BJ (cell line): ENCODE data around the gene MRPL34. TPM values are rescaled to one million over a fixed set of nuclear protein-coding genes. Genes with fewer than 3 reads are reported as not detected.

Experiments used
- CTCF ChIA-PET: fragments of 350-600 bp; formaldehyde crosslinking; extraction: SDS; loops from one replicate; lab custom pipeline; 2021; ENCODE audit warnings: antibody characterized with exemption, inconsistent platforms; lab: Yijun Ruan, JAX
- POLR2A ChIA-PET: fragments of 300-600 bp; sonication (Branson Sonifier 250); formaldehyde crosslinking; extraction: SDS; loops from one replicate; lab custom pipeline; 2021; ENCODE audit warnings: antibody characterized with exemption; lab: Charles Lee
- DNase-seq: peaks from one replicate; pipeline ENCODE4 v3.0.0-alpha.2; 2011; ENCODE audit warnings: low read depth
- H3K27me3 ChIP-seq: 2 replicates; pipeline ENCODE4 v1.6.0; 2011; ENCODE audit warnings: low read length; ENCODE audit not compliant: control insufficient read depth, insufficient read depth
- H3K36me3 ChIP-seq: 2 replicates; pipeline ENCODE4 v1.5.1; 2011; ENCODE audit warnings: low read length; ENCODE audit not compliant: control insufficient read depth, insufficient read depth
- H3K4me3 ChIP-seq: 2 replicates; pipeline ENCODE4 v1.5.1; 2011; ENCODE audit warnings: low read depth, mild to moderate bottlenecking, control low read depth, low read length
- polyA plus RNA-seq: library from polyadenylated mRNA; depleted of rRNA; stranded (reverse); fragments of >200 nt; gene quantifications from 2 replicates; pipeline ENCODE4 v1.2.3, GENCODE V29; 2011
- TF ChIP-seq, protein P1 (sequence below): IDR thresholded peaks from 2 replicates; pipeline ENCODE4 v1.5.1; 2011; ENCODE audit warnings: low read depth, mild to moderate bottlenecking, control low read depth, inconsistent platforms, low read length, moderate library complexity; ENCODE audit not compliant: insufficient read depth

Gene MRPL34
- polyA plus RNA-seq, 1 experiment: 19.9 TPM

DNA sequence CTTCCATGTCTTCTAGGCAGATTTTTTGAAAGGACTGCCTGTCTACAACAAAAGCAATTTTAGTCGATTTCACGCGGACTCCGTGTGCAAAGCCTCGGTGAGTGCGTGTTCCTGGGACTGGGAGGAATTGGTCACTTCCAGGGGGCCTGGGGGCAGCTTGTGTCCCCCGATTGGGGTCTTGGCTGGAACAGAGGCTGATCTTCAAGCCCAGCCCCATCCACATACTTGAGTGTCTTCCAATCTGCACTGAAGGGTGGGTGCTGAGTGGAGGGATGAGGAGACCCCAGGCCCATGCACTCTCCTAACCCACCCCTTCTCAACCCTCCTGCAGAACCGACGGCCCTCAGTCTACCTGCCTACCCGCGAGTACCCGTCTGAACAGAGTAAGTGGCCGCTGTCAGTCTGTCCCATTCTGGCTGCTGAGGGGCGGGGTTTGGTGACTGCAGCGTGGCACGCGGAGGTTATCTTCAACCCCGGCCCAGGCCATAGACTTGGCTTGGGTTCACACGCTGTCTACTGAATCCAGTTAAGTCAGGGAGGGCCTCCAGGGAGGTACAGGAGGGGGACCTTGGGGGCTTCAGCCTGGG is 8.4 kb downstream of the MRPL34 start:
- ChIA-PET POLR2A (no interaction called here), CTCF (no interaction called here)
- DNase-seq: no peak
- Histone ChIP-seq H3K36me3 (peaks cover 16% of the 10 kb centered on the region), H3K27me3 (no peaks in the 10 kb centered on the region), H3K4me3 (no peak overlapping the region)
- TF ChIP-seq, protein P1, sequence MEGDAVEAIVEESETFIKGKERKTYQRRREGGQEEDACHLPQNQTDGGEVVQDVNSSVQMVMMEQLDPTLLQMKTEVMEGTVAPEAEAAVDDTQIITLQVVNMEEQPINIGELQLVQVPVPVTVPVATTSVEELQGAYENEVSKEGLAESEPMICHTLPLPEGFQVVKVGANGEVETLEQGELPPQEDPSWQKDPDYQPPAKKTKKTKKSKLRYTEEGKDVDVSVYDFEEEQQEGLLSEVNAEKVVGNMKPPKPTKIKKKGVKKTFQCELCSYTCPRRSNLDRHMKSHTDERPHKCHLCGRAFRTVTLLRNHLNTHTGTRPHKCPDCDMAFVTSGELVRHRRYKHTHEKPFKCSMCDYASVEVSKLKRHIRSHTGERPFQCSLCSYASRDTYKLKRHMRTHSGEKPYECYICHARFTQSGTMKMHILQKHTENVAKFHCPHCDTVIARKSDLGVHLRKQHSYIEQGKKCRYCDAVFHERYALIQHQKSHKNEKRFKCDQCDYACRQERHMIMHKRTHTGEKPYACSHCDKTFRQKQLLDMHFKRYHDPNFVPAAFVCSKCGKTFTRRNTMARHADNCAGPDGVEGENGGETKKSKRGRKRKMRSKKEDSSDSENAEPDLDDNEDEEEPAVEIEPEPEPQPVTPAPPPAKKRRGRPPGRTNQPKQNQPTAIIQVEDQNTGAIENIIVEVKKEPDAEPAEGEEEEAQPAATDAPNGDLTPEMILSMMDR: no peak

DNA sequence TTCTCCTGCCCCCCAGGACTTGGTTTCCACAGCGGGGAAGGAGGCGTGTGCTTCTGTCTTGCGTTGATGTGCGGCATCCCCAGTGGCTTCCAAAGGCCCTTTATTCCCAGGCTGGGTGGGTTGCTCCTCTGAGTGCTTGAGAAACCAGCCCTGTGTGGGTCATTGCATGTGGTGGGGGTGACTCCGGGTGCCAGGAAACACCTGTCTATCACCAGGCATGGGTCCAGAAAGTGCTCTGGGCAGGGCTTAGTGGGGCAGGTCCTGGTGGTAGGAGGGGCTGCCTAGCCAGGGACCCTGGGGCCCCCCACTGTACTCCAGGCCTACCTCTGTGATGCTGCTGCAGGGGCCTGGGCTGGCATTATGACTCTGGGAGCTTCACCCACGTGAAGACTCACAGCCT is 13.3 kb downstream of the MRPL34 start:
- no peak for DNase-seq
- TF ChIP-seq, protein P1: no peak
- Histone ChIP-seq H3K27me3 (no peaks in the 10 kb centered on the region), H3K4me3 (no peak overlapping the region), H3K36me3 (peaks cover 29% of the 10 kb centered on the region)
- ChIA-PET POLR2A (no interaction called here), CTCF (no interaction called here)

DNA sequence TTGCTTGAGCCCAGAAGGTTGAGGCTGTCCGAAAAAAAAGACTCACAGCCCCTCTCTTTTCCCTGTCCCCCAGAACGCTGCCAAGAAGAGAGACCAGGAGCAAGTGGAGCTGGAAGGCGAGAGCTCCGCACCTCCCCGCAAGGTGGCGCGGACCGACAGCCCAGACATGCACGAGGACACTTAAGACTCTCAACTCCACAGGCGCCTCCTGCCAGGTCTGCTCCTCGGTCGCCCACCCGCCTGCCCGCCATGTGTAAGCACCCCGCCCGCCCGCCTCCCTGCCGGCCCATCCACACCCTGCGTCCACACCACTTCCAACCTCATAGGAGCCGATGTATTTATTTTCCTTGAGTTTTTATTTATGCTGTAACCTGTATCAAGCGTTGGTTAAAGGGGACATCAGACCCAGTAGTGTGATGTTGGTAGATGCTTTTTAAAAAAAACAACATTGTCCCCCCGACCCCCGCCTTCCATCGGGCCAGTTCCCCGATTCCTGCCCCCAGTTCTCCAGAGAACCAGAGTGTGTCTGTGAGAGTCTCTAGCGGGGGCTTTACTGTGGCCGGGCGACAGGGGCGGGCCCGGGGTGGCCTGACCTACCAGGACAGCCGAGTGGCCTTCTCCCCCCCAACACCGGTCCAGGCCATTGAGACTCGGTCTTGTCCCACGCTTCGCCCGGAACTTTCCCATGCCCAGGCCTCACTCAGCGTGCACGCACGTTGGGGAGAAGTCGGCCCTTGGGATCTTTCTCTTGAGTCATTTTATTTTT is 14.0 kb downstream of the MRPL34 start:
- DNase-seq: no peak
- TF ChIP-seq, protein P1: no peak
- Histone ChIP-seq H3K36me3 (peaks cover 22% of the 10 kb centered on the region), H3K4me3 (no peak overlapping the region), H3K27me3 (no peaks in the 10 kb centered on the region)
- ChIA-PET POLR2A (no interaction called here), CTCF (interaction anchor here (0.6 kb wide), 1 partner anchor 14 kb away, joined by 3 read pairs; no protein-coding TSS in a partner anchor)

DNA sequence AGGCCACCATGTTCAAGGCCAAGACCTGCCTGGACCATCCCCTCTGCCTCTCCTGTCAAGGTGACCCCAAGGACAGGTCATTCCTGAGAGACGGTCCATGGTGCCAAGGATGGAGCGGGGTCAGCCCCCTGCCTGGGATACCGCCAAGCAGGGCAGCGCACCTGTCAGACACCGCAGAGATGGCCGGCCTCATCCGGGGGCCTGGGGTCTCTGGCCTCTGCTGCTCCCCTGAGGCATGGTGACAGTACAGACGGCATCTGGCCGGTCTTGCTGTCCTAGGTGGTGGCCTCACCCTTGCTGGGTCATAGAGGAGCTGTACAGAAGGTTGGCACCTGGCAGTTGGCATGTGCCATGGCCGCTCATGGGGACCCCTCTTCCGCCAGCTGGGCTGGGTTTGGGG is 14.8 kb downstream of the MRPL34 start:
- CTCF ChIA-PET: interaction anchor here (0.6 kb wide), 1 partner anchor 66 kb away, joined by 3 read pairs; no protein-coding TSS in a partner anchor
- POLR2A ChIA-PET: no interaction called here
- Histone ChIP-seq H3K36me3 (peaks cover 19% of the 10 kb centered on the region), H3K27me3 (no peaks in the 10 kb centered on the region), H3K4me3 (no peak overlapping the region)
- TF ChIP-seq, protein P1: no peak
- no peak for DNase-seq

DNA sequence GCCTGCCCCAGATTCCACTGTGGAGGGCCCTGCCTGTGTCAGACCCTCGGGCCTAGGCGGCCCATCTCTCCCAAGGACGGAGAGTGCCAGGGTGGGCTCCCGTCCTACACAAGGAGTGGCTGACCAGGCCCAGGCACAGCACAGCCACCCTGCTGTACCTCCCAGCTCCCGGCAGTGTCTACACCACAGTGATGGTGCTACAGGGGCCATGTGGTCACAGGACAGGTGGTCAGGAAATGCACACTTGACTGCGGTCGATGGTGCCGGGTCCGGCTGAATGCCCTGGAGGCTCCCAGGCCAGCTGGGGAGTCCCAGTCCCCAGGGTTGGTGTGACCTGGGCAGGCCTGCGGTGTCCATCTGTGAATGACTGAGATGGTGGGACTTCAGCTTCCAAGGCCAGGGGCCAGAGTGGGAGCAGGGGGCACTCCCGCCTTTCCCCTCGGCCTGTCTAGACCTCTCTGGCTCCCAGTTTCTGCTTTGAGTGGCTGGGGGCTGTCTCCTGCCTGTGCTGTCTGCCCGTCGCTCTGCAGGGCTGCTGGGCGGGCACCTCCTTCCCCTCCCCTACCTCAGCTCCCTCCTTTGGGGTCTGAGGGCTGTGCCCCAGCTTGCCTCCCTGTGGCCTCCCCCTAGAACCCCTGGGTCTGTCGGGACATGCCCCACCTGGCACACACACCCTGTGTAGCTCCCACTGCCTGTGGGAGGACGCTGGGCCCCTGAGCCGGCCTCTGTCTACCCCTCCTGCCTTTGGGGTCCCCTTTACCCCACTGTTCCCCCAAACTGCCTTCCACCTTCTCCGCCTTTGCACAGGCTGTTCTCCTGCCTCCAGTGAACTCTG is 16.2 kb downstream of the MRPL34 start:
- CTCF ChIA-PET: no interaction called here
- H3K36me3 ChIP-seq: peaks cover 14% of the 10 kb centered on the region
- POLR2A ChIA-PET: interaction anchor here (0.5 kb wide), 1 partner anchor 10 kb away, joined by 3 read pairs; no protein-coding TSS in a partner anchor

More for the DNA sequence above, 16.2 kb downstream of the MRPL34 start:
- no peak for DNase-seq
- TF ChIP-seq, protein P1: no peak
- no peak overlapping the region for H3K4me3 ChIP-seq
- H3K27me3 ChIP-seq: no peaks in the 10 kb centered on the region
